Measurements from ENCODE around the gene BAG3. TPM values are rescaled to one million over a fixed set of nuclear protein-coding genes. Genes with fewer than 3 reads are reported as not detected.

BAG3 gene
- total RNA-seq, 1 experiment from 2014 or later = 75.7 TPM

- peaks cover 15% of the 10 kb centered on the region; the same call in 1 of the 2 replicates for H4K20me1 ChIP-seq (ENCODE audit: insufficient read depth)
- no TSS peak for BruUV-seq (replicated peaks)
- peak overlapping the region; percentile 95 for H3K4me2 ChIP-seq
- H3K9me3 ChIP-seq (ENCODE audit: insufficient read depth, low read depth) = no peaks in the 10 kb centered on the region
- ChIA-PET POLR2A (ENCODE audit: unreplicated experiment) (interaction anchor here (0.5 kb wide), 1 partner anchor 8 kb away, joined by 19 read pairs; no protein-coding TSS in a partner anchor), CTCF (no interaction called here)
- no peak overlapping the region for H2AFZ ChIP-seq
- H3K79me2 ChIP-seq (ENCODE audit: low read depth) = peaks cover 92% of the 10 kb centered on the region
- no peaks in the 10 kb centered on the region for H3K9me2 ChIP-seq (ENCODE audit: insufficient read depth)
- peak overlapping the region; percentile 35 for H3K27ac ChIP-seq
- peaks cover 73% of the 10 kb centered on the region for H3K4me1 ChIP-seq (replicated peaks; ENCODE audit: insufficient read depth)
- DNase-seq = peak in 1 of 2 experiments; percentile 61
- TF ChIP-seq CTCF (conservative IDR thresholded peaks at IDR 0.05) (no peak), EZH2 (IDR thresholded peaks at IDR 0.05; ENCODE audit: low read depth) (no peak)
- intact Hi-C loops (cut with micrococcal nuclease; ENCODE audit: unreplicated experiment) = loop anchor here (2.0 to 10.0 kb wide), 4 partner anchors 13 to 451 kb away; partner anchors contain the start of gene GRK5
- peaks cover 33% of the 10 kb centered on the region for H3F3A ChIP-seq (ENCODE audit: insufficient read depth, low read depth)
- H3K27me3 ChIP-seq (ENCODE audit: insufficient read depth, low read depth) = no peaks in the 10 kb centered on the region
- H3K4me3 ChIP-seq = no peak overlapping the region; the same call in 1 of the 2 replicates
- H3K36me3 ChIP-seq (ENCODE audit: low read depth) = no peaks in the 10 kb centered on the region
Observed at GRCh38 chr10:119655566-119656001, 4.4 kb downstream of the BAG3 start.

- intact Hi-C loops (cut with micrococcal nuclease; ENCODE audit: unreplicated experiment) = loop anchor here (5.0 to 10.0 kb wide), 2 partner anchors 134 to 452 kb away; partner anchors contain the start of gene GRK5
- CTCF ChIA-PET = no interaction called here
- POLR2A ChIA-PET (ENCODE audit: unreplicated experiment) = no interaction called here
- H3F3A ChIP-seq (ENCODE audit: insufficient read depth, low read depth) = peaks cover 33% of the 10 kb centered on the region
- H3K4me1 ChIP-seq (replicated peaks; ENCODE audit: insufficient read depth) = peaks cover 83% of the 10 kb centered on the region
- H2AFZ ChIP-seq = no peak overlapping the region
- BruUV-seq (replicated peaks) = no TSS peak
- H3K9me2 ChIP-seq (ENCODE audit: insufficient read depth) = no peaks in the 10 kb centered on the region
- H3K36me3 ChIP-seq (ENCODE audit: low read depth) = no peaks in the 10 kb centered on the region
- no peaks in the 10 kb centered on the region for H3K27me3 ChIP-seq (ENCODE audit: insufficient read depth, low read depth)
- H4K20me1 ChIP-seq (ENCODE audit: insufficient read depth) = peaks cover 15% of the 10 kb centered on the region; the same call in 1 of the 2 replicates
- no peak for DNase-seq
- no peaks in the 10 kb centered on the region for H3K9me3 ChIP-seq (ENCODE audit: insufficient read depth, low read depth)
- H3K79me2 ChIP-seq (ENCODE audit: low read depth) = peaks cover 100% of the 10 kb centered on the region
- TF ChIP-seq EZH2 (IDR thresholded peaks at IDR 0.05; ENCODE audit: low read depth) = no peak
- TF ChIP-seq CTCF (conservative IDR thresholded peaks at IDR 0.05) = no peak
- H3K4me2 ChIP-seq = peak overlapping the region; percentile 90
- H3K27ac ChIP-seq = peak overlapping the region; percentile 76
- no peak overlapping the region for H3K4me3 ChIP-seq
Observed at GRCh38 chr10:119656760-119657159, 5.6 kb downstream of the BAG3 start.

- H3K9me3 ChIP-seq (ENCODE audit: insufficient read depth, low read depth) = no peaks in the 10 kb centered on the region
- DNase-seq = no peak
- peaks cover 100% of the 10 kb centered on the region for H3K79me2 ChIP-seq (ENCODE audit: low read depth)
- intact Hi-C loops (cut with micrococcal nuclease; ENCODE audit: unreplicated experiment) = loop anchor here (1.0 to 10.0 kb wide), 4 partner anchors 10 to 453 kb away; partner anchors contain the start of gene GRK5
- ChIA-PET CTCF (no interaction called here), POLR2A (ENCODE audit: unreplicated experiment) (no interaction called here)
- H4K20me1 ChIP-seq (ENCODE audit: insufficient read depth) = peaks cover 15% of the 10 kb centered on the region; the same call in 1 of the 2 replicates
- peak overlapping the region; percentile 90 for H3K4me2 ChIP-seq
- no TSS peak for BruUV-seq (replicated peaks)
- no peaks in the 10 kb centered on the region for H3K9me2 ChIP-seq (ENCODE audit: insufficient read depth)
- no peak for TF ChIP-seq CTCF (conservative IDR thresholded peaks at IDR 0.05)
- TF ChIP-seq EZH2 (IDR thresholded peaks at IDR 0.05; ENCODE audit: low read depth) = no peak
- peaks cover 33% of the 10 kb centered on the region for H3F3A ChIP-seq (ENCODE audit: insufficient read depth, low read depth)
- 0 out of 2 replicates have a peak overlapping the region, but pooled peaks have one; percentile 11 for H3K4me3 ChIP-seq
- no peaks in the 10 kb centered on the region for H3K27me3 ChIP-seq (ENCODE audit: insufficient read depth, low read depth)
- peaks cover 92% of the 10 kb centered on the region for H3K4me1 ChIP-seq (replicated peaks; ENCODE audit: insufficient read depth)
- peak overlapping the region; percentile 76 for H3K27ac ChIP-seq
- H3K36me3 ChIP-seq (ENCODE audit: low read depth) = no peaks in the 10 kb centered on the region
- H2AFZ ChIP-seq = no peak overlapping the region
Observed at GRCh38 chr10:119657725-119658124, 6.5 kb downstream of the BAG3 start.
